Fibroblast of villous mesenchyme (primary cell): Measurements from ENCODE around the gene SLC12A1. TPM values are rescaled to one million over a fixed set of nuclear protein-coding genes. Genes with fewer than 3 reads are reported as not detected.

Experiments
- DNase-seq: peaks from one replicate; pipeline ENCODE4 v3.0.0-alpha.2; 2010; ENCODE audit warnings: low read depth
- H3K4me3 ChIP-seq: 2 replicates; pipeline ENCODE4 v1.5.1; 2011; ENCODE audit warnings: low read depth, mild to moderate bottlenecking, low read length
- CTCF ChIP-seq: IDR thresholded peaks from 2 replicates; pipeline ENCODE4 v1.5.1; 2012; ENCODE audit warnings: low read depth, mild to moderate bottlenecking, low read length; ENCODE audit not compliant: insufficient read depth
- total RNA-seq: library from RNA; depleted of rRNA; stranded (reverse); fragments of >200 nt; gene quantifications from 2 replicates; pipeline ENCODE4 v1.2.3, GENCODE V29; 2012

Gene SLC12A1
- total RNA-seq, 1 donor, result not detected

DNA sequence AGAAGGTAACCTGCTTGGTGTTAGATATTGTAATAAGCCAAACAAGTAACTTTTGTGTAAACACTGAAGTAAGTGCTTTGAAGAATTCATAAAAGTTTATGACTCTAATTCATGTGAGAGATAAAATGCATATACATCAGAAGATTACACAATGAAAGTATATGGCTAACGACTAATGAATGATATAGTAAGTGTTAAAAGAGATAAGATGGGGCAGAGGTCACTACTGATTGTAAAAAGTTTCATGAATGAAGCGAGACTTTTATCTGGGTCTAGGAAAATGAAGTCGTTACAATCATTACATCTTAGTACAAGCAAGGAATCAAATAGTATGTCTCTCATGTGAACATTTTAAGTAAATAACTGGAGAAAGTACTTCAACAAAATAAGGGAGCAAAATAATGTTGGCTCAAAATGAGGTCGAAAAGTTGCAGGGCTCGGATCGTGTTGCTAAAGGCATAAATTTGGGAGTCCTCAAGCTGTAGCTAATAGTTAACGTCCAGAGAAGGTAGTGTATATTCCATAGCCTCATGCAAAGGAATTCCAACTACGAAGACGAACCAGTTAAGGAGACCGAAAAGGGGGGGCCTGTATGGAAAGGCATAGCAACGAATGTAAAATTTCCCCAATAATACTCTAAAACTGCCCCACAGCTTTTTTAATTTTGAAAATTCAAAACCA is 124.1 kb downstream of the SLC12A1 start:
- H3K4me3 ChIP-seq, result peak overlapping the region; percentile 84
- DNase-seq, result peak; percentile 19
- TF ChIP-seq CTCF, result no peak

DNA sequence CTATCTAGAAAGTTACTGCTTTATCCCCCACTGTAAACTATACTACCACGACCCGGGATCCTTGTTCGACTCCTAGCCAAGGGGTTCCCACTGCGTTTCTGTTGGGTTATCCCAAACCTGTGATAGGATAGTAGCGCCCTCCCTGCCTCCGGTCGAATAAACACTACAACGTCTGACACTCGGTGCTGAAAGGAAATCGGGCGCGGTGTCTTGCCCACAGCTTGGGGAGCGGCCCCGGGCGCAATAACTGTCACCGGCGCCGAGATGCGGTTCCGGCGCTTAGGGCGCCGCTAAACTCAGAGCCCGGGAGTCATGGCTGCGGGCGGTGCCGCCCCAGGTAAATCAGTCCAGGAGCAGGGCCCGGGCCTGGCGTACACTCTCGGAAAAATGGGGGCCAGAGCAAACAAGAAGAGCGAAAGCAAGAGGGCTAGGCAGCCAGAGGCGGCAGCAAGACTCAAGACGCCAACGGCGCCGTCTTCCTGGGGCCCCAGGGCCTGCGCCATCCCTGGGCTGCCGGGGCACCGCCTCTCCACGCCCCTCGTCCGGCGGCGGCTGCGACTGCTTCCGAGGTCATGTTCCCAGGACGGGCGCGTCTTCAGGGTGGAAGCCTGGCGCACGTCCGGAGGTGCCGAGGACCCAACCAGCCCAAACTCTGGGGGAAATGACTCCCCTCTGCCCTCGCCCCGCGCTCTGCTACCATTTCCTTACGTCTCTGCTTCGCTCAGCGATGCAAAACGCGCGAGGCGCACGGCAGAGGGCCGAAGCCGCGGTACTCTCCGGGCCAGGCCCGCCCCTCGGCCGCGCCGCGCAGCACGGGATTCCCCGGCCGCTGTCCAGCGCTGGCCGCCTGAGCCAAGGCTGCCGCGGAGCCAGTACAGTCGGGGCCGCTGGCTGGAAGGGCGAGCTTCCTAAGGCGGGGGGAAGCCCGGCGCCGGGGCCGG is 125.0 kb downstream of the SLC12A1 start, which contains the start of gene DUT:
Gene DUT (plus strand): TSS at position 575 of the 941 bp plus-strand sequence. CDS start 87 bp downstream, at position 662.
- TF ChIP-seq CTCF, result no peak
- peak; percentile 85 for DNase-seq

GRCh38 chr15:48331796-48332641 is 125.9 kb downstream of the SLC12A1 start:
- DNase-seq, result no peak
- TF ChIP-seq CTCF, result no peak
- peak overlapping the region; percentile 84 for H3K4me3 ChIP-seq

More for the DNA sequence above, 125.0 kb downstream of the SLC12A1 start, which contains the start of gene DUT:
- H3K4me3 ChIP-seq, result peak within 1 kb of the TSS; percentile 84

- TF ChIP-seq CTCF, result no peak
- no peak for DNase-seq
- H3K4me3 ChIP-seq, result peak overlapping the region; percentile 84
Observed at GRCh38 chr15:48332642-48333034, 126.5 kb downstream of the SLC12A1 start.

DNA sequence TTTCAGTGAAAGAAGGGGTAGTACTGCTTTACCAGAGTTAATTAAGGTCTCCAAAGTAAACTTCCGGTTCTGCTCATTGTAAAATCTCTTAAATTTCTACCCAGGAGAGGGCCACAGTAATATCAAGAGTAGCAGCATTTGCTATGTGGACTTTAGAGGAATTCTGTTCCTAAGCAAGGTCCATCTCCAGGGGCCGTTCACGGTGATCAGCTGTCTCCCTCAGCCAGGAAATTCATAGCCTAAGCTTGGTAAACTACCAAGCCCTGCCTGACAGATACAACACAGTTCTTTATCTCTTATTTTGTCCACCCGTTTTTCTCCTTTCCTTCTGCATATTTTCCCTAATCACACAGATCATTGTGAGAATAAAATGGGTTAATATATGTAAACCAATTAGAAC is 127.4 kb downstream of the SLC12A1 start:
- DNase-seq, result no peak
- no peak overlapping the region for H3K4me3 ChIP-seq
- no peak for TF ChIP-seq CTCF

DNA sequence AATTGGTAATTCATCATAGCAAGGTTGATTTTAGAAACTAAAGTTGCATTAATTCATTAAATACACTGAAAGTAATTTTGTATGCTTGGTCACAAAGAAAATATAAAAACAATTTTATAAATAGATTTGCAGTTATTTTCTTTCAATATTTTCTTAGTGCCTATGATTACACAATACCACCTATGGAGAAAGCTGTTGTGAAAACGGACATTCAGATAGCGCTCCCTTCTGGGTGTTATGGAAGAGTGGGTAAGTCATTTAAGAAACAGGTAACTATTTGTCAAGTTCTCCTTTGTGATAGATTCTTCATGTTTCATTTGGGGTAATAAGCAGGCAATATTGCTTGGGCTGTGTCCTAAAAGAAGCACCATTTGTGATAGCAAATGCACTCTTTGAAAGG is 128.2 kb downstream of the SLC12A1 start:
- no peak for TF ChIP-seq CTCF
- no peak for DNase-seq
- H3K4me3 ChIP-seq, result no peak overlapping the region
